Esophagus squamous epithelium (tissue), 5 donors: Measurements from ENCODE around the gene IP6K3. TPM values are rescaled to one million over a fixed set of nuclear protein-coding genes. Genes with fewer than 3 reads are reported as not detected.

ENCODE experiments used
- DNase-seq: peaks from one replicate; lab custom pipeline; 2025; lab: John Stamatoyannopoulos, UW
- H3K27ac ChIP-seq, 4 donors: fragments of 200-600 bp; sonication (generic); one replicate each; pipeline ENCODE4 v1.5.1; 2016 to 2019; ENCODE audit warnings: mild to moderate bottlenecking in 1 of 4
- H3K27me3 ChIP-seq, 4 donors: fragments of 200-600 bp; sonication (generic); 1 replicate in 3 of 4; 2 replicates in 1 of 4; pipeline versions ENCODE4 v1.5.1 to v1.6.0; 2017 to 2021; ENCODE audit warnings: antibody characterized with exemption in 1 of 4
- H3K36me3 ChIP-seq, 3 donors: fragments of 200-600 bp; sonication (generic); one replicate each; pipeline ENCODE4 v1.5.1; 2016 to 2019
- H3K4me1 ChIP-seq, 3 donors: fragments of 200-600 bp; sonication (generic); one replicate each; pipeline ENCODE4 v1.5.1; 2017 to 2019
- H3K4me3 ChIP-seq, 4 donors: fragments of 200-600 bp; sonication (generic); 1 replicate in 3 of 4; 2 replicates in 1 of 4; pipeline ENCODE4 v1.5.1; 2016 to 2019; ENCODE audit warnings: mild to moderate bottlenecking in 2 of 4, moderate library complexity in 1 of 4
- H3K9me3 ChIP-seq, 3 donors: fragments of 200-600 bp; sonication (generic); one replicate each; pipeline ENCODE4 v1.5.1; 2016 to 2019
- CTCF ChIP-seq, 6 experiments: fragments of 450-650 bp in 4 of 6; fragments of 200-600 bp in 2 of 6; sonication (generic) in 2 of 6; IDR thresholded peaks; one replicate each; pipeline ENCODE4 v1.5.1; 2016 to 2019; ENCODE audit warnings: antibody characterized with exemption in 6 of 6, mild to moderate bottlenecking in 4 of 6, moderate library complexity in 4 of 6
- POLR2A ChIP-seq, 4 donors: fragments of 450-650 bp; IDR thresholded peaks; one replicate each; pipeline ENCODE4 v1.6.1; 2017; ENCODE audit warnings: antibody characterized with exemption in 4 of 4, mild to moderate bottlenecking in 4 of 4, moderate library complexity in 3 of 4
- whole genome bisulfite sequencing, 2 donors: methylation state at CpG; one replicate each; pipeline ENCODE4 v1.1.5; 2018; 5-methylcytosine and 5-hydroxymethylcytosine counted together
- intact Hi-C: fragments of 100-400 bp; cut with DNase I; formaldehyde crosslinking; loops from one replicate; pipeline ENCODE4 v1.15.0; 2022
- total RNA-seq, 4 donors: library from RNA; depleted of rRNA; stranded (reverse); fragments of >200 nt; gene quantifications; one replicate each; pipeline ENCODE4 v1.1.0, GENCODE V29; 2016
- donor health status: DM: yes; HTN: yes; CAD: no.

The IP6K3 gene
- total RNA-seq, 4 donors from 2014 or later: 0.75 to 5.5 (median 1.7) TPM; not detected in 1

- no peak for TF ChIP-seq CTCF (IDR thresholded peaks at IDR 0.05)
- TF ChIP-seq POLR2A (IDR thresholded peaks at IDR 0.05): no peak
- Histone ChIP-seq H3K9me3 (no peaks in the 10 kb centered on the region), H3K27me3 (no peaks in the 10 kb centered on the region), H3K4me1 (peaks cover 25 to 66% (median 35%) of the 10 kb centered on the region in 3 donors), H3K4me3 (no peak overlapping the region), H3K27ac (no peak overlapping the region), H3K36me3 (peaks cover 0 to 5% (median 0%) of the 10 kb centered on the region in 3 donors)
- intact Hi-C loops: no loop called here
- DNase-seq: no peak
- 80 to 85% methylated on average over 1 to 2 of the region's 2 CpGs for WGBS, 2 donors
These were observed 32.9 kb downstream of the IP6K3 start for GRCh38 chr6:33713786-33714185.

- Histone ChIP-seq H3K27ac (no peak overlapping the region), H3K27me3 (no peaks in the 10 kb centered on the region), H3K9me3 (no peaks in the 10 kb centered on the region), H3K4me1 (peaks cover 25 to 63% (median 26%) of the 10 kb centered on the region in 3 donors), H3K4me3 (no peak overlapping the region), H3K36me3 (peaks cover 0 to 14% (median 0%) of the 10 kb centered on the region in 3 donors)
- intact Hi-C loops: no loop called here
- WGBS, 2 donors: 89 to 91% methylated on average over 3 of the region's 3 CpGs
- no peak for DNase-seq
- TF ChIP-seq CTCF (IDR thresholded peaks at IDR 0.05) (no peak), POLR2A (IDR thresholded peaks at IDR 0.05) (no peak)
These were observed 33.8 kb downstream of the IP6K3 start for GRCh38 chr6:33712914-33713313.

GRCh38 chr6:33711140-33712129, 35.3 kb downstream of the IP6K3 start, which contains the start of gene UQCC2:
Gene UQCC2, minus strand, starts transcription at chr6:33711700. Its CDS starts 14 bp downstream, at chr6:33711686.
- Histone ChIP-seq H3K9me3 (no peaks in the 10 kb centered on the region), H3K27ac (peak within 1 kb of the TSS; percentile 96 to 97 (median 97)), H3K4me1 (peaks cover 15 to 49% (median 17%) of the 10 kb centered on the region in 3 donors), H3K4me3 (peak within 1 kb of the TSS; percentile 74 to 94 (median 78)), H3K36me3 (peaks cover 0 to 22% (median 0%) of the 10 kb centered on the region in 3 donors), H3K27me3 (no peaks in the 10 kb centered on the region)
- TF ChIP-seq POLR2A (IDR thresholded peaks at IDR 0.05) (peak in 2 of 4 donors; percentile 64 to 76), CTCF (IDR thresholded peaks at IDR 0.05) (peak; percentile 46 to 83 (median 58))
- intact Hi-C loops: no loop called here
- WGBS, 2 donors: 1 to 5% methylated on average over 9 to 16 of the region's 73 CpGs
- DNase-seq: peak; percentile 72

GRCh38 chr6:33710296-33711121, 36.2 kb downstream of the IP6K3 start:
- intact Hi-C loops: no loop called here
- no peak for TF ChIP-seq POLR2A (IDR thresholded peaks at IDR 0.05)
- TF ChIP-seq CTCF (IDR thresholded peaks at IDR 0.05): no peak
- Histone ChIP-seq H3K36me3 (peaks cover 0 to 24% (median 0%) of the 10 kb centered on the region in 3 donors), H3K4me1 (peaks cover 9 to 39% (median 17%) of the 10 kb centered on the region in 3 donors), H3K27ac (peak overlapping the region in 3 of 4 donors; percentile 96 to 97 (median 97)), H3K9me3 (no peaks in the 10 kb centered on the region), H3K4me3 (peak overlapping the region; percentile 74 to 94 (median 78)), H3K27me3 (no peaks in the 10 kb centered on the region)
- 47 to 63% methylated on average over 13 to 15 of the region's 15 CpGs for WGBS, 2 donors
- no peak for DNase-seq
